Tibial nerve (tissue), 4 donors: ENCODE results near the gene SLC7A7. TPM values are rescaled to one million over a fixed set of nuclear protein-coding genes. Genes with fewer than 3 reads are reported as not detected.
"Not testable (repeated sequence)": the region's sequence is repeated elsewhere in the genome, so short reads cannot be mapped to it uniquely, and the experiment has no call there.

ENCODE experiments used
- DNase-seq, 2 donors: peaks; one replicate each; pipeline ENCODE4 v3.0.0-alpha.2; 2019; ENCODE audit warnings: low spot score in 2 of 2
- H3K27ac ChIP-seq, 4 donors: fragments of 200-600 bp; sonication (generic) in 3 of 4; one replicate each; pipeline ENCODE4 v1.5.1; 2017 to 2019; ENCODE audit warnings: mild to moderate bottlenecking in 1 of 4
- H3K27me3 ChIP-seq, 2 donors: fragments of 200-600 bp; sonication (generic) in 1 of 2; one replicate each; pipeline versions ENCODE4 v1.5.1 to v1.6.0; 2017 to 2019
- H3K36me3 ChIP-seq, 3 donors: fragments of 200-600 bp; sonication (generic); one replicate each; pipeline ENCODE4 v1.5.1; 2018 to 2019
- H3K4me1 ChIP-seq, 4 donors: fragments of 200-600 bp; sonication (generic) in 3 of 4; one replicate each; pipeline ENCODE4 v1.5.1; 2017 to 2019
- H3K4me3 ChIP-seq, 4 donors: fragments of 200-600 bp; sonication (generic) in 3 of 4; one replicate each; pipeline ENCODE4 v1.5.1; 2017 to 2019; ENCODE audit warnings: mild to moderate bottlenecking in 1 of 4, moderate library complexity in 1 of 4
- H3K9me3 ChIP-seq, 4 donors: fragments of 200-600 bp; sonication (generic) in 3 of 4; one replicate each; pipeline ENCODE4 v1.5.1; 2017 to 2019
- CTCF ChIP-seq, 5 experiments: fragments of 200-600 bp in 3 of 5; fragments of 450-650 bp in 2 of 5; sonication (generic) in 3 of 5; IDR thresholded peaks; one replicate each; pipeline ENCODE4 v1.5.1; 2016 to 2019; ENCODE audit warnings: antibody characterized with exemption in 5 of 5, mild to moderate bottlenecking in 3 of 5, moderate library complexity in 2 of 5
- EP300 ChIP-seq, 2 donors: sonication (generic); formaldehyde crosslinking; IDR thresholded peaks; one replicate each; pipeline ENCODE4 v1.6.1; 2017; ENCODE audit warnings: antibody characterized with exemption in 2 of 2, mild to moderate bottlenecking in 1 of 2
- POLR2A ChIP-seq, 2 donors: fragments of 450-650 bp; IDR thresholded peaks; one replicate each; pipeline ENCODE4 v1.6.1; 2017; ENCODE audit warnings: antibody characterized with exemption in 2 of 2, mild to moderate bottlenecking in 2 of 2, moderate library complexity in 2 of 2
- WGBS, 2 donors: methylation state at CpG; one replicate each; pipeline ENCODE4 v1.1.5; 2018; 5-methylcytosine and 5-hydroxymethylcytosine counted together
- total RNA-seq, 4 donors: library from RNA; depleted of rRNA; stranded (reverse); fragments of >200 nt; gene quantifications; one replicate each; pipeline ENCODE4 v1.1.0, GENCODE V29; 2016

The SLC7A7 gene
- total RNA-seq, 4 donors from 2014 or later = 8.4 to 39.8 (median 19.0) TPM

GRCh38 chr14:22748206-22748605 lies 67.0 kb downstream of the SLC7A7 start:
- no peaks in the 10 kb centered on the region for H3K27me3 ChIP-seq
- no peaks in the 10 kb centered on the region for H3K9me3 ChIP-seq
- TF ChIP-seq POLR2A (IDR thresholded peaks at IDR 0.05) (no peak), EP300 (IDR thresholded peaks at IDR 0.05) (no peak), CTCF (IDR thresholded peaks at IDR 0.05) (no peak)
- H3K27ac ChIP-seq = no peak overlapping the region
- DNase-seq = no peak
- 59 to 63% methylated on average over 4 of the region's 4 CpGs for WGBS, 2 donors
- H3K4me3 ChIP-seq = no peak overlapping the region
- H3K36me3 ChIP-seq = no peaks in the 10 kb centered on the region
- H3K4me1 ChIP-seq = no peaks in the 10 kb centered on the region

GRCh38 chr14:22747769-22748168 lies 67.5 kb downstream of the SLC7A7 start:
- Histone ChIP-seq H3K27me3 (no peaks in the 10 kb centered on the region), H3K9me3 (no peaks in the 10 kb centered on the region), H3K4me3 (no peak overlapping the region), H3K27ac (no peak overlapping the region), H3K36me3 (no peaks in the 10 kb centered on the region), H3K4me1 (no peaks in the 10 kb centered on the region)
- WGBS, 2 donors = 64 to 80% methylated on average over 4 of the region's 4 CpGs
- TF ChIP-seq POLR2A (IDR thresholded peaks at IDR 0.05) = no peak
- no peak for TF ChIP-seq CTCF (IDR thresholded peaks at IDR 0.05)
- no peak for TF ChIP-seq EP300 (IDR thresholded peaks at IDR 0.05)
- no peak for DNase-seq

DNA sequence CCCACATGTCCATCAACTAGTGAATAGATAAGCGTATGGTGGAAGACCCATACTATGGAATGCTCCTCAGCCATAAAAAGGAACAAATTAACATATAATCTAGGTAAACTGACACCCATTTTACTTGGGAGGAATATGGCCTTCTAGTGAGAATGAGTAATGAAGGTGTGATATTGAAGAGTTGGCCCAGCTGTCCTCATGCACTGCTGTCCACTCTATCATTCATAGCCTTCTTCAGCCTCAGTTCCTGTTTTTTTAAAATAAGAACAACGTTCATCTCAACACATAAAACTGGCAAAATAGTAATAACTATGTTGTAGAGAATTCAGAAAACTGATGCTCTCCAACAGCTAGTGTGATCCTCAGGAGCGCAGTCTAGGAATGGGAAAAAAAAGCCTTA lies 75.2 kb downstream of the SLC7A7 start:
- no peak for DNase-seq
- H3K36me3 ChIP-seq = no peaks in the 10 kb centered on the region
- 77 to 79% methylated on average over 3 of the region's 3 CpGs for WGBS, 2 donors
- H3K4me1 ChIP-seq = no peaks in the 10 kb centered on the region
- H3K27ac ChIP-seq = no peak overlapping the region
- no peak for TF ChIP-seq POLR2A (IDR thresholded peaks at IDR 0.05)
- no peak for TF ChIP-seq CTCF (IDR thresholded peaks at IDR 0.05)
- no peak for TF ChIP-seq EP300 (IDR thresholded peaks at IDR 0.05)
- H3K9me3 ChIP-seq = no peaks in the 10 kb centered on the region
- no peak overlapping the region for H3K4me3 ChIP-seq
- no peaks in the 10 kb centered on the region for H3K27me3 ChIP-seq

GRCh38 chr14:22739423-22739822 lies 75.8 kb downstream of the SLC7A7 start:
- no peaks in the 10 kb centered on the region for H3K27me3 ChIP-seq
- H3K4me3 ChIP-seq = no peak overlapping the region
- TF ChIP-seq POLR2A (IDR thresholded peaks at IDR 0.05) = no peak
- TF ChIP-seq EP300 (IDR thresholded peaks at IDR 0.05) = no peak
- no peak for TF ChIP-seq CTCF (IDR thresholded peaks at IDR 0.05)
- no peaks in the 10 kb centered on the region for H3K36me3 ChIP-seq
- H3K4me1 ChIP-seq = no peaks in the 10 kb centered on the region
- WGBS, 2 donors = 75 to 76% methylated on average over 1 of the region's 1 CpG
- H3K27ac ChIP-seq = no peak overlapping the region
- DNase-seq = no peak
- H3K9me3 ChIP-seq = no peaks in the 10 kb centered on the region

- TF ChIP-seq POLR2A (IDR thresholded peaks at IDR 0.05) (no peak), CTCF (IDR thresholded peaks at IDR 0.05) (no peak), EP300 (IDR thresholded peaks at IDR 0.05) (no peak)
- Histone ChIP-seq H3K9me3 (no peaks in the 10 kb centered on the region), H3K27me3 (no peaks in the 10 kb centered on the region), H3K27ac (no peak overlapping the region), H3K4me1 (no peaks in the 10 kb centered on the region), H3K4me3 (no peak overlapping the region), H3K36me3 (no peaks in the 10 kb centered on the region)
- 87 to 95% methylated on average over 1 of the region's 1 CpG for WGBS, 2 donors
- no peak for DNase-seq
Measured at GRCh38 chr14:22737052-22737451, 78.2 kb downstream of the SLC7A7 start.

DNA sequence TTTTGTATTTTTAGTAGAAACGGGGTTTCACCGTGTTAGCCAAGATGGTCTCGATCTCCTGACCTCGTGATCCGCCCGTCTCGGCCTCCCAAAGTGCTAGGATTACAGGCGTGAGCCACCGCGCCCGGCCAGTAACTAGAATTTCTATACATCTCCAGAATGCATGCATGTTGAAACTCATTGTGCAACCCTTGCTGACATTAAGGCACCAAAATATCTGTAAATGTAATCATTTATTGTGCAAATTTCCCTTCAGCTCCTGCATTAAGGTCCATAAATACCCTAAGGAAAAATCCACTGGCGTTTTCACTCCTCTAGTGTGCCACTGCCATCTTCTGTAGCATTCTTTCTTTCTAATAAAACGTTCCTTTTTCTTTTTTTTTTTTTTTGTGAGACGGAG lies 78.9 kb downstream of the SLC7A7 start:
- 92 to 95% methylated on average over 14 of the region's 14 CpGs for WGBS, 2 donors
- H3K36me3 ChIP-seq, H3K4me3 ChIP-seq, H3K4me1 ChIP-seq, H3K9me3 ChIP-seq, DNase-seq, H3K27me3 ChIP-seq, H3K27ac ChIP-seq: not testable (repeated sequence)
